PC-9 (cell line): ENCODE measurements around the gene SGIP1. TPM values are rescaled to one million over a fixed set of nuclear protein-coding genes. Genes with fewer than 3 reads are reported as not detected.

Source experiments
- BruUV-seq: library from RNA; stranded (reverse); fragments of 400-500 nt; replicated peaks from 2 replicates; lab custom pipeline; 2021; lab: Mats Ljungman, UMichigan
- CTCF ChIA-PET: fragments of 300-600 bp; sonication (Branson Sonifier 250); formaldehyde crosslinking; loops from one replicate; lab custom pipeline; 2022; ENCODE audit warnings: antibody characterized with exemption; lab: Charles Lee
- POLR2A ChIA-PET: fragments of 300-600 bp; sonication (Branson Sonifier 250); formaldehyde crosslinking; loops from one replicate; lab custom pipeline; 2022; ENCODE audit warnings: antibody characterized with exemption; ENCODE audit not compliant: unreplicated experiment; lab: Charles Lee
- DNase-seq, 2 experiments: peaks; one replicate each; pipeline versions ENCODE4 v3.0.0 to v3.0.0-alpha.2; 2015 to 2022; ENCODE audit warnings: mixed read lengths in 1 of 2
- H2AFZ ChIP-seq: fragments of 200-600 bp; sonication (generic); 2 replicates; pipeline ENCODE4 v1.8.1; 2017; ENCODE audit warnings: antibody characterized with exemption
- H3F3A ChIP-seq: fragments of 200-600 bp; sonication (generic); 2 replicates; pipeline ENCODE4 v1.8.1; 2017; ENCODE audit warnings: antibody characterized with exemption, mild to moderate bottlenecking, low read depth; ENCODE audit not compliant: insufficient read depth
- H3K27ac ChIP-seq: fragments of 200-600 bp; sonication (generic); 2 replicates; pipeline ENCODE4 v1.6.1; 2016; ENCODE audit warnings: mixed run types
- H3K27me3 ChIP-seq: fragments of 200-600 bp; sonication (generic); 2 replicates; pipeline ENCODE4 v1.6.1; 2016; ENCODE audit warnings: low read depth, mixed run types; ENCODE audit not compliant: insufficient read depth
- H3K36me3 ChIP-seq: fragments of 200-600 bp; sonication (generic); 2 replicates; pipeline ENCODE4 v1.6.1; 2016; ENCODE audit warnings: low read depth, mixed run types
- H3K4me1 ChIP-seq: fragments of 200-600 bp; sonication (generic); replicated peaks from 2 replicates; pipeline ENCODE4 v1.6.1; 2016; ENCODE audit warnings: mixed run types; ENCODE audit not compliant: insufficient read depth
- H3K4me2 ChIP-seq: fragments of 200-600 bp; sonication (generic); 2 replicates; pipeline ENCODE4 v1.6.1; 2017; ENCODE audit warnings: mixed run types
- H3K4me3 ChIP-seq: fragments of 200-600 bp; sonication (generic); 2 replicates; pipeline ENCODE4 v1.6.1; 2016; ENCODE audit warnings: mixed run types
- H3K79me2 ChIP-seq: fragments of 200-600 bp; sonication (generic); 2 replicates; pipeline ENCODE4 v1.6.1; 2017; ENCODE audit warnings: low read depth, mixed run types
- H3K9me2 ChIP-seq: fragments of 200-600 bp; sonication (generic); 2 replicates; pipeline ENCODE4 v1.8.1; 2017; ENCODE audit warnings: mild to moderate bottlenecking; ENCODE audit not compliant: insufficient read depth
- H3K9me3 ChIP-seq: fragments of 200-600 bp; sonication (generic); 2 replicates; pipeline ENCODE4 v1.8.1; 2016; ENCODE audit warnings: low read depth; ENCODE audit not compliant: insufficient read depth
- H4K20me1 ChIP-seq: fragments of 200-600 bp; sonication (generic); 2 replicates; pipeline ENCODE4 v1.8.1; 2017; ENCODE audit not compliant: insufficient read depth
- CTCF ChIP-seq: fragments of 200-600 bp; sonication (generic); conservative IDR thresholded peaks from 2 replicates; pipeline ENCODE4 v1.6.1; 2017; ENCODE audit warnings: mixed run types, antibody characterized with exemption, mild to moderate bottlenecking, moderate library complexity
- EZH2 ChIP-seq: fragments of 200-600 bp; sonication (generic); IDR thresholded peaks from 2 replicates; pipeline ENCODE4 v1.8.0; 2017; ENCODE audit warnings: antibody characterized with exemption, low read depth
- intact Hi-C: fragments of 100-400 bp; cut with micrococcal nuclease; formaldehyde crosslinking; loops from one replicate; pipeline ENCODE4 v1.10.0; 2022; ENCODE audit not compliant: unreplicated experiment
- total RNA-seq: library from RNA; stranded (reverse); gene quantifications from 2 replicates; pipeline ENCODE4 v1.2.3, GENCODE V29; 2021

The SGIP1 gene
- total RNA-seq, 1 experiment from 2014 or later, result not detected

- Histone ChIP-seq H3K36me3 (no peaks in the 10 kb centered on the region), H3F3A (no peaks in the 10 kb centered on the region), H3K27me3 (no peaks in the 10 kb centered on the region), H3K9me2 (no peaks in the 10 kb centered on the region), H3K4me2 (no peak overlapping the region), H3K27ac (no peak overlapping the region), H3K9me3 (no peaks in the 10 kb centered on the region), H4K20me1 (no peaks in the 10 kb centered on the region), H3K4me1 (no peaks in the 10 kb centered on the region), H3K4me3 (no peak overlapping the region), H3K79me2 (no peaks in the 10 kb centered on the region), H2AFZ (no peak overlapping the region)
- TF ChIP-seq CTCF, result no peak
- TF ChIP-seq EZH2, result no peak
- ChIA-PET CTCF (interaction anchor here (0.6 kb wide), 1 partner anchor 1103 kb away, joined by 3 read pairs; no protein-coding TSS in a partner anchor), POLR2A (no interaction called here)
- no peak for DNase-seq
- BruUV-seq, result no TSS peak
- intact Hi-C loops, result no loop called here
Measured at GRCh38 chr1:66747501-66747900, 213.5 kb downstream of the SGIP1 start.

GRCh38 chr1:66750577-66750976, 216.6 kb downstream of the SGIP1 start:
- Histone ChIP-seq H3K27ac (no peak overlapping the region), H3K9me3 (no peaks in the 10 kb centered on the region), H3K27me3 (no peaks in the 10 kb centered on the region), H4K20me1 (no peaks in the 10 kb centered on the region), H3K36me3 (no peaks in the 10 kb centered on the region), H3K79me2 (no peaks in the 10 kb centered on the region), H3F3A (no peaks in the 10 kb centered on the region), H3K4me1 (no peaks in the 10 kb centered on the region), H3K4me2 (no peak overlapping the region), H3K9me2 (no peaks in the 10 kb centered on the region), H3K4me3 (no peak overlapping the region), H2AFZ (no peak overlapping the region)
- TF ChIP-seq CTCF (no peak), EZH2 (no peak)
- intact Hi-C loops, result no loop called here
- no TSS peak for BruUV-seq
- DNase-seq, result no peak
- ChIA-PET CTCF (no interaction called here), POLR2A (no interaction called here)

- Histone ChIP-seq H4K20me1 (no peaks in the 10 kb centered on the region), H3K4me3 (no peak overlapping the region), H3K9me3 (no peaks in the 10 kb centered on the region), H3K4me2 (no peak overlapping the region), H3K9me2 (no peaks in the 10 kb centered on the region), H3K27ac (no peak overlapping the region), H3K79me2 (no peaks in the 10 kb centered on the region), H2AFZ (no peak overlapping the region), H3K27me3 (no peaks in the 10 kb centered on the region), H3K36me3 (no peaks in the 10 kb centered on the region), H3K4me1 (no peaks in the 10 kb centered on the region), H3F3A (no peaks in the 10 kb centered on the region)
- intact Hi-C loops, result no loop called here
- DNase-seq, result no peak
- TF ChIP-seq CTCF (no peak), EZH2 (no peak)
- ChIA-PET CTCF (no interaction called here), POLR2A (no interaction called here)
- no TSS peak for BruUV-seq
Measured at GRCh38 chr1:66751160-66751559, 217.2 kb downstream of the SGIP1 start.
